Mucosa of descending colon (tissue), 3 donors: Measurements from ENCODE around the gene ENTREP3. TPM values are rescaled to one million over a fixed set of nuclear protein-coding genes. Genes with fewer than 3 reads are reported as not detected.
A peak's percentile ranks its signal among the peaks of the same experiment; 100 is the strongest.
"Not testable (repeated sequence)": the region's sequence is repeated elsewhere in the genome, so short reads cannot be mapped to it uniquely, and the experiment has no call there.

ENCODE experiments used
- ATAC-seq: fragments of 200-7000 bp; cut with Tn5 transposase; one replicate; pipeline ENCODE4 v1.9.1; 2020; ENCODE audit warnings: mild to moderate bottlenecking, moderate library complexity
- DNase-seq, 3 donors: peaks; one replicate each; pipeline ENCODE4 v3.0.0-alpha.2; 2020
- H3K36me3 ChIP-seq: fragments of 200-600 bp; one replicate; pipeline ENCODE4 v1.8.0; 2021; ENCODE audit warnings: low read depth, mild to moderate bottlenecking
- H3K4me1 ChIP-seq: fragments of 200-600 bp; one replicate; pipeline ENCODE4 v1.8.0; 2021; ENCODE audit warnings: low read depth, mild to moderate bottlenecking
- H3K4me3 ChIP-seq: fragments of 200-600 bp; one replicate; pipeline ENCODE4 v1.8.0; 2021; ENCODE audit warnings: mild to moderate bottlenecking
- H3K9me3 ChIP-seq: fragments of 200-600 bp; one replicate; pipeline ENCODE4 v1.8.0; 2021; ENCODE audit warnings: mild to moderate bottlenecking
- intact Hi-C, 2 donors: fragments of 100-400 bp; cut with DNase I in 1 of 2; cut with micrococcal nuclease in 1 of 2; formaldehyde crosslinking; loops; one replicate each; pipeline versions ENCODE4 v1.11.0 to v1.11.1; 2022; cut with DNase I, micrococcal nuclease
- total RNA-seq, 3 donors: library from RNA; stranded (reverse); fragmentation: NEBNext Ultra II Directional in 2 of 3; extraction: Animal tissue kit (Norgen Biotek cat#: 25700) in 2 of 3; gene quantifications; one replicate each; pipeline versions ENCODE4 v1.2.1 to v1.2.4, GENCODE V29; 2021 to 2023
- TF ChIP-seq, protein P1 (sequence below): fragments of 200-600 bp; IDR thresholded peaks from one replicate; pipeline ENCODE4 v1.8.0; 2022; ENCODE audit warnings: antibody characterized with exemption, mild to moderate bottlenecking
- donor health status: DM: no; HTN: no; CAD: no; lungs with moderate emphysema.
- donor health status: DM: no; HTN: no; CAD: no.
- donor health status: DM: no; HTN: yes; CAD: no.

Gene ENTREP3
- total RNA-seq, 3 donors from 2014 or later, result 16.9 to 42.6 (median 20.4) TPM

DNA sequence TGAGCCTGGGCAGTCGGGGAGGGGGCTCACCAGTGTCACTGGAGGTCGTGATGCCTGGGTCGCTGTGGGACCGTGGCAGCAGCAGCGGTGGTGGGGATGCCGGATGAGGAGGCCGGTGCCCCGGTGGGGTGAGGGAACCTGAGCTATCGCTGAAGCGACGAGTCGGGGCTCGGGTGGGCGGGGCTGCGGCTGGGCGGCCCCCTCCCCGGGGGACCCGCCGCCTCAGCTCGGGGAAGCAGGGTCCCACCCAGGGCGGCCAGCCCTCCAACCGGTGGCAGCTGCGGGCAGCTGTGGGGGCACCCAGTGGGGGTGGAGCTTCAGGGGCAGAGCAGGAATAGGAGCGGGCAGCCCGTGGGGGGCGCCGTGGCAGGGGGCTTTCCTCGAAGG, 5.0 kb downstream of the ENTREP3 start:
- Histone ChIP-seq H3K4me1 (peaks cover 10% of the 10 kb centered on the region), H3K36me3 (no peaks in the 10 kb centered on the region), H3K9me3 (no peaks in the 10 kb centered on the region), H3K4me3 (no peak overlapping the region)
- TF ChIP-seq, protein P1, sequence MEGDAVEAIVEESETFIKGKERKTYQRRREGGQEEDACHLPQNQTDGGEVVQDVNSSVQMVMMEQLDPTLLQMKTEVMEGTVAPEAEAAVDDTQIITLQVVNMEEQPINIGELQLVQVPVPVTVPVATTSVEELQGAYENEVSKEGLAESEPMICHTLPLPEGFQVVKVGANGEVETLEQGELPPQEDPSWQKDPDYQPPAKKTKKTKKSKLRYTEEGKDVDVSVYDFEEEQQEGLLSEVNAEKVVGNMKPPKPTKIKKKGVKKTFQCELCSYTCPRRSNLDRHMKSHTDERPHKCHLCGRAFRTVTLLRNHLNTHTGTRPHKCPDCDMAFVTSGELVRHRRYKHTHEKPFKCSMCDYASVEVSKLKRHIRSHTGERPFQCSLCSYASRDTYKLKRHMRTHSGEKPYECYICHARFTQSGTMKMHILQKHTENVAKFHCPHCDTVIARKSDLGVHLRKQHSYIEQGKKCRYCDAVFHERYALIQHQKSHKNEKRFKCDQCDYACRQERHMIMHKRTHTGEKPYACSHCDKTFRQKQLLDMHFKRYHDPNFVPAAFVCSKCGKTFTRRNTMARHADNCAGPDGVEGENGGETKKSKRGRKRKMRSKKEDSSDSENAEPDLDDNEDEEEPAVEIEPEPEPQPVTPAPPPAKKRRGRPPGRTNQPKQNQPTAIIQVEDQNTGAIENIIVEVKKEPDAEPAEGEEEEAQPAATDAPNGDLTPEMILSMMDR, result no peak
- ATAC-seq, result no peak
- intact Hi-C loops, result loop anchor here in 1 of 2 donors (10.0 kb wide), 1 partner anchor 75 kb away; the partner anchor contains the start of gene RUSC1
- no peak for DNase-seq

DNA sequence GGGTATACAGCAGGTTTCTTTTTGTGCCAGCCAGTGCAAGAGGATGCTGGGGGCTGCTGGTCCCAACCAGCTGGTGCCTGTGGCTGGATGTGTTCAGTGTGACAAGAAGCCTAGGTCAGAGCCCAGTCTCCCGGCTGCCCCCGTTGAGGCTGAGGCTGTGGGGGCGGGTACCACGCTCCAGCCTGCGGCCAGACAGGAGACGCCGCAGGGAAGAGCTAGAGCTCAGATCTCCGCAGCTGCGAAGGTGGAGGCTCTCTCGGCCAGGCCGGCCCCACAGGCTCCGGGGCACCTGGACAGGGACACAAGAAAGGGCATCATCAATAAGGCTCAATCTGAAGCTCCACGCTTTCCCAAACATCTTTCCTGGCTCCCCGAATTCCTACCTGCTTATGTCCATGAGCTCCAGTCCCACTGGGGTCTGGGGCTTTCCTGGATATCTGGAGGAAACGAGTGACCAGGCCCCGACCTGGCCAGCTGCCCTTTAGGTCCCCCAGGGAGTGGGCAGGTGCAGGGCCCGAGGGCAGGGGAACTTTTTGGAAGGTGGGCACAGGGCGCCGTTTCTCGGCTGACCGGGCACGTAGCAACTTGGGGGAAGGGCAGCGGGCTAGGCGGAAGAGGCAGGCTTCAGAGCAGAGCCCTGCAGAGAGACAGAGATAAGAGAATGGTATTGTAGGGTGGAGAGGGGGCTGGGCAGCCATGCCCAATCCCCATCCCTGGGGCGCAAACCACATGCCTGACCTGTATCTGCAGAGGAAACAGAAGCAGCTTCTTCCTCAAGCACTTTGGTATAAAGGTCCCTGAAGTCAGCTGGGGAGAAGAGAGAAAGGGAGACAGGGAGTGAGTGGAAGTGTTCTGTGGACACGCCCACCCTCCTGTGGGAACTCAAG, 7.4 kb downstream of the ENTREP3 start:
- TF ChIP-seq, protein P1, result no peak
- no peaks in the 10 kb centered on the region for H3K9me3 ChIP-seq
- intact Hi-C loops, result no loop called here
- H3K36me3 ChIP-seq, result no peaks in the 10 kb centered on the region
- DNase-seq (no peak), ATAC-seq (no peak)
- no peak overlapping the region for H3K4me3 ChIP-seq
- H3K4me1 ChIP-seq, result peaks cover 13% of the 10 kb centered on the region

DNA sequence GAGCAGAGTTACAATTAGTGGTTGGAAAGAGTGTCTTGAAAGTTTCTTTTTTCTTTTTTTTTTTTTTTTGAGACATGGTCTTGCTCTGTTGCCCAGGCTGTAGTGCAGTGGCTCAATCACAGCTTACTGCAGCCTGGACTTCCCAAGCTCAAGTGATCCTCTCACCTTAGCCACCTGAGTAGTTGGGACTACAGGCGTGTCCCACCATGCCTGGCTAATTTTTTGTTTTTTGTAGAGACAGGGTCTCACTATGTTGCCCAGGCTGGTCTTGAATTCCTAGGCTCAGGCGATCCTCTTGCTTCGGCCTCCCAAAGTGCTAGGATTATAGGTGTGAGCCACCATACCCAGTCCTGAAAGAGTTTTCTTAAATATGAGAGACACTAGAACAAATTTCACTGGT, 8.5 kb downstream of the ENTREP3 start:
- ATAC-seq, H3K9me3 ChIP-seq, H3K36me3 ChIP-seq, intact Hi-C loops, H3K4me3 ChIP-seq, DNase-seq: not testable (repeated sequence)
- peaks cover 23% of the 10 kb centered on the region for H3K4me1 ChIP-seq

DNA sequence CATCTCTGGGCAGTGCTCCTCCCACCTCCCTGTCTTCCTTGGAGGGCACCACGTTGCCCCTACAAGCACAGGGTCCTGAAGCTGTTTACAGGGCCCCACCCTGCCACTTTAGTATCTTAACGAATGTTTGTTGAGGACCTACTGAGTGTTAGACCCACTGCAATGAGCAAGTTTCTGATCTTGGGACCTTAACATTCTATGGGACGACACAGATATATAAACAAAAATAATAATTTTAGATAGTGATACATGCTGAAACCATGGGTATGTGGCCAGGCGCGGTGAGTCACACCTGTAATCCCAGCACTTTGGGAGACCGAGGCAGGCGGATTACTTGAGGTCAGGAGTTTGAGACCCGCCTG, 10.1 kb downstream of the ENTREP3 start:
- TF ChIP-seq, protein P1, result no peak
- H3K36me3 ChIP-seq, result no peaks in the 10 kb centered on the region
- peak overlapping the region; percentile 48 for H3K4me3 ChIP-seq
- no peaks in the 10 kb centered on the region for H3K9me3 ChIP-seq
- ATAC-seq (no peak), DNase-seq (no peak)
- intact Hi-C loops, result no loop called here
- peaks cover 27% of the 10 kb centered on the region for H3K4me1 ChIP-seq

DNA sequence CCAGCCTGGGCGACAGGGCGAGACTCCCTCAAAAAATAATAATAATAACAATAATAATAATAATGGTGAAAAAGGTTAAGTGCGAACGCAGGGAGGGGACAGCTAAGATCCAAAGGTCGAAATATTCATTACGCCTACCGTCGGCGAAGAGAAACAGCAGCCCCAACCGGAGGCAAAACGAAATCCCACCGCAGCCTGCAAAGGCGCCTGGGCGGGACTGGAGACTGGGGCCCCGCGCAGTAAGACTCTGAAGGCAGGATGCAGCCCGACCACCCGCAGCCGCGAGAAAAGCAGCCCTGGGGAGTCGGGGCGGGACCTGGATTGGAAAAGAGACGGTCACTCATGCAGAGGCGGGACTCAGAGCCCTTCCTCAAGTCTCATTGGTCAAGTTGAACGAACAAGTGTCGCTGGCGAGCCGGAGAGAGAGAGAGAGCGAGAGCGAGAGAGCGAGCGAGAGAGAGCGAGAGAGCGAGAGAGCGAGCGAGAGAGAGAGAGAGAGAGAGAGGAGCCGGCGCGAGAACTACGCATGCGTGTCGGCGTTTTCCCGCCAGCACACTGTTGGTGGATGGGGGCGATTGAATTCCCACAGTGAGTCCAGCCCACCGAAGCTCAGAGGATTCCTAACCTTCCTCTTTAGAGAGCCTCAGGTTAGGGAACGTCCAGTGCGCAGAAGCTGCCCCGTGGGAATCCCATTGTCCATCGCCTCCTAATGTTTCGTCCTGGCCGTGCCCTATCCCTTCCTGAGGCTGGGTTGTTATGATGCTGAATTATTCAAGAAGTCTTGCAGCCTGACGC, 10.7 kb downstream of the ENTREP3 start:
- TF ChIP-seq, protein P1, result peak; percentile 16
- DNase-seq, result peak; percentile 94 to 97 (median 97)
- intact Hi-C loops, result no loop called here
- Histone ChIP-seq H3K4me1 (peaks cover 30% of the 10 kb centered on the region), H3K36me3 (no peaks in the 10 kb centered on the region), H3K4me3 (peak overlapping the region; percentile 48), H3K9me3 (no peaks in the 10 kb centered on the region)
- ATAC-seq, result peak; percentile 88
